Measurements from ENCODE around the gene IHH. TPM values are rescaled to one million over a fixed set of nuclear protein-coding genes. Genes with fewer than 3 reads are reported as not detected.

Gene IHH
- total RNA-seq, 4 donors from 2014 or later = 0.83 TPM; not detected in 3

DNA sequence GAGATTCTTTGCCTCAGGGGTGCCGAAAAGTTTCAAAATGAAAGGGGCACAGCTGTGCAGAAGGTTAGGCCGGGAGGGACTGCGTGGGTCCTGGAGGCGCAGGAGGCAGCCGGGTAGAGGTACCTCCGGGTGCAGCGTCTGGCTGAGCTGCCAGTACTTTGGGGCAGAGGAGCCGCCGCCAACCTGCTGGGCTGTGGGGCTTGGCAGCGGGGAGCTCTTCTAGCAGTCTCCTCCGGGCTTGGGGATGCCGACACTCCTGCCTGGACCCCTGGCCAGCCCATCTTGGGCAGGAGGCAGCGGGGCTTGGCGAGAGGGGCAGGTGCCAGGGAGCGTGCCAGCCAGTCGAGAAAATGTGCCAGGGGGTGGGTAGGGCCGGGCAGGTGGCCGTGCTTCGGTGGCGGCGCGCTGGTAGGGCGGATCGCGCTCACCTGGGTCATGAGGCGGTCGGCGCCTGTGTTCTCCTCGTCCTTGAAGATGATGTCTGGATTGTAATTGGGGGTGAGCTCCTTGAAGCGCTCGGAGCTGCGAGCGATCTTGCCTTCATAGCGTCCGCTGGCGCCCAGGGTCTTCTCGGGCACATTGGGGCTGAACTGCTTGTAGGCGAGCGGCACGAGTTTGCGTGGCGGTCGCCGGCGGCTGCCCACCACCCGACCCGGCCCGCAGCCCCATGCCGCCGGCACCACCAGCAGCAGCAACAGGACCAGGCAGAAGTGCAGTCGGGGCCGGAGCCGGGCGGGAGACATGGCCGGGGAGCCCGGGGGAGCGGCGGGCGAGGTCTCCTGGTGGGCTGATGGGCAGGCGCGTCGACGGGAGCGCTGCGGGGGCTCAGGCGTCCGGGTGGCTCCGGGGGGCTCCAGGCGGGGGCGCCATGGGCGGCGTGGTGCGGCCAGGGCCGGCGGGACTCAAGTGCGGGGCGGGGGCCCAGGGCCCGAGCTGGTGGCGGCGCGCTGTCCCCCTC, 717 bp downstream of the IHH start:
- intact Hi-C loops (cut with DNase I; ENCODE audit: low total_unique reads) = loop anchor here (5.0 kb wide), 1 partner anchor 97 kb away; no protein-coding TSS in a partner anchor
- TF ChIP-seq CTCF (IDR thresholded peaks at IDR 0.05) (no peak), POLR2A (IDR thresholded peaks at IDR 0.05) (no peak)
- Histone ChIP-seq H3K36me3 (no peaks in the 10 kb centered on the region), H3K4me1 (peaks cover 0 to 33% of the 10 kb centered on the region in 2 donors), H3K9me3 (no peaks in the 10 kb centered on the region), H3K27me3 (peaks cover 18 to 48% of the 10 kb centered on the region in 2 donors), H3K4me3 (peak overlapping the region in 1 of 2 donors; percentile 9), H3K27ac (no peak overlapping the region)
- DNase-seq = no peak

- Histone ChIP-seq H3K4me3 (no peak overlapping the region), H3K36me3 (no peaks in the 10 kb centered on the region), H3K4me1 (peaks cover 0 to 33% of the 10 kb centered on the region in 2 donors), H3K27ac (no peak overlapping the region), H3K27me3 (peaks cover 18 to 48% of the 10 kb centered on the region in 2 donors), H3K9me3 (no peaks in the 10 kb centered on the region)
- DNase-seq = no peak
- TF ChIP-seq POLR2A (IDR thresholded peaks at IDR 0.05) (no peak), CTCF (IDR thresholded peaks at IDR 0.05) (no peak)
- intact Hi-C loops (cut with DNase I; ENCODE audit: low total_unique reads) = loop anchor here (5.0 kb wide), 1 partner anchor 98 kb away; no protein-coding TSS in a partner anchor
Observed at GRCh38 chr2:219059375-219059724, 1.4 kb downstream of the IHH start.

DNA sequence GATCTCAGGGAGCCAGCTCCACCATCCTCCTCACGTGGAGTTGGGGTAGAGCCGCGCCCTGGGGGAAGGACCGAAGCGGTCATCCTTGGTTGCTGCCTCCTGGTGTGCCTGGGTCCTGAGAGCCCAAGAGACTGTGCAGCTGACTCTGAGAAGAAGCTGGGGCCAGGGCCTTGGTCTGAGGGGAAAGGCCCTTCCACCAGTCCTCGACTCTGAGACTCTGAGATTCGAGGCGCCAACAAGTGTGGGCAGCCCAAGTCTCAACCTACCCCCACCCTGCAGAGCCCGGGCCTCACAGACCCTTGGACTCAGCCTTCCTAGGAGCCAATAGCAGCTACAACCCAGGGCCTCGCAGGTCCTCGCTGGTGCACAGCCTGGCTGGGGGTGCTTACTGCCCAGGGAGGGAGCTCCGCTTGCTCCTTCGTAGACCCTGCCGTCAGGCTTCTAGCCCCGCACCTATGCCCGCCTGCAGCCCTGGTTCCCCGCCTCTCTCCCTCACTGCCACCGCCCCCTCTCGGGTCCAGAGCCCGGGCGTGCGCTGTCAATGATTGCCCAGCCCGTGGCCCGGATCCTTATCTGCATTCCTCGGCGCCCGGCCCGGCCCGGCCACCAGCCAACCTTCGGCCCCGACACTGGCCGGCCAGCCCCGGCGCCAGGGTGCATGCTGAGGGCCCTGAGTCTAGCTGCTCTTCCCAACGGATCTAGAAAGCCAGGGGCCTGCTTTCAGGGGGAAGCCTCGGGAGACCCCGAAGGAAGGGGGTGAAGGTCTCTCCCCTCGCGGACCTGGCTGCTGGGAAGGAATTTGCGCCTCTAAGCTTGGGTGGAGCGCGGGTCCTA, 2.0 kb downstream of the IHH start:
- intact Hi-C loops (cut with DNase I; ENCODE audit: low total_unique reads) = loop anchor here (5.0 kb wide), 1 partner anchor 99 kb away; no protein-coding TSS in a partner anchor
- TF ChIP-seq CTCF (IDR thresholded peaks at IDR 0.05) (no peak), POLR2A (IDR thresholded peaks at IDR 0.05) (no peak)
- Histone ChIP-seq H3K4me3 (no peak overlapping the region), H3K27me3 (peaks cover 18 to 48% of the 10 kb centered on the region in 2 donors), H3K27ac (no peak overlapping the region), H3K36me3 (no peaks in the 10 kb centered on the region), H3K4me1 (peaks cover 0 to 33% of the 10 kb centered on the region in 2 donors), H3K9me3 (no peaks in the 10 kb centered on the region)
- no peak for DNase-seq

DNA sequence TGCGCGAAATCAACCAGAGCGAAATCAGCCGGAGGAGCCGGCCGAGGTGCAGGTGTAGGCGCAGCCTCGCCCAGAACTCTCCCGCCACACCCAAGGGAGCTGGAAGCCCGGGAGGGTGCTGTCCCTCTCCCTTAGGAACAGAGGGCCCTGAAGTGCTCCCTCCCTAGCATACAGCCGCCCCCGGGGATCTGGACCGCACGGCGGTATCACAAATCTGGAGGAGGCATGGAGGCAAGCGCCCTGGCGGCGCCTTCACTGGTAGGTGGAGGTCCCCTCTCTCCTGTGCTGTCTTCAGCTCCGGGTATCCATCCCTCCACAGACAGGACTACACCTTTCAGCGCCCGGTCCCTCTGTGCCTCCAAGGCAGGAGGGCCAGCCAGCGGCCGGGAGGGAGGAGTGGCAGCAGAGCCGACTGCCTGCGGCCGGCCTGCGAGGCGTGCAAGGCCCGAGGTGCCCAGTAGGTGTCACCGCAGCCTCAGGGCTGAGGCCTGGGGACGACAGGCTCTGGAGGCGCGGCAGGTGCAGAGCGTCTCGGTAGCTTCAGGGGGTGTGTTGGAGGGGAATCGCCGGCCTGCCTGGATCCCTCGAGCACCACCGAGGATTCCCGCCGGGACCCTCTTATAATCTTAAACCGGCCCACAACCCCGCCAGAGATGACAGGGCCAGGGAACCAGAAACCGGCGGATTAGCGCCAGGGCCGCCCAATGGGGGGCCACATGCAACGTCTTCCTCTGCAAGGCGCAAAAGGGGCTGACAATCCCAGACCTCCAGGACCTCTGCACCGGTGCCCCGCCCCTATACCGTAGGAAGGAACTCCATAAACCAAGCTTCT, 2.8 kb downstream of the IHH start:
- intact Hi-C loops (cut with DNase I; ENCODE audit: low total_unique reads) = loop anchor here (5.0 kb wide), 1 partner anchor 99 kb away; no protein-coding TSS in a partner anchor
- DNase-seq = peak; percentile 46 to 69
- H3K27ac ChIP-seq = no peak overlapping the region
- TF ChIP-seq CTCF (IDR thresholded peaks at IDR 0.05) (peak; percentile 81 to 96 (median 87)), POLR2A (IDR thresholded peaks at IDR 0.05) (no peak)
- peaks cover 18 to 48% of the 10 kb centered on the region in 2 donors for H3K27me3 ChIP-seq
- no peaks in the 10 kb centered on the region for H3K9me3 ChIP-seq
- no peak overlapping the region for H3K4me3 ChIP-seq
- no peaks in the 10 kb centered on the region for H3K36me3 ChIP-seq
- peaks cover 0 to 33% of the 10 kb centered on the region in 2 donors for H3K4me1 ChIP-seq

Data from uterus (tissue), 4 donors.